ENCODE measurements around the gene MARVELD2.

- TF ChIP-seq CTCF (IDR thresholded peaks at IDR 0.05) (no peak), POLR2AphosphoS5 (IDR thresholded peaks at IDR 0.05) (no peak), POLR2A (IDR thresholded peaks at IDR 0.05) (no peak)
Measured at GRCh38 chr5:69367697-69368279, 47.1 kb upstream of the MARVELD2 start.
